Measurements from ENCODE around the gene MRPL55. TPM values are rescaled to one million over a fixed set of nuclear protein-coding genes. Genes with fewer than 3 reads are reported as not detected.

MRPL55 gene
- total RNA-seq, 2 experiments from 2014 or later: 67.8 to 68.3 TPM

GRCh38 chr1:228139931-228140723 lies 31.0 kb upstream of the MRPL55 start, which contains the start of gene GUK1:
Gene GUK1, plus strand, starts transcription at chr1:228140279. Its CDS starts 24 bp downstream, at chr1:228140303.
- no peaks in the 10 kb centered on the region for H3K27me3 Mint-ChIP-seq
- ATAC-seq (peak; percentile 95), DNase-seq (peak; percentile 100)
- POLR2A ChIA-PET: interaction anchor here (0.5 to 5.7 kb wide), 5 partner anchors 13 to 318 kb away, joined by 3 to 59 read pairs (median 5); partner anchors contain the start of gene IBA57
- H3K9me3 Mint-ChIP-seq: no peaks in the 10 kb centered on the region
- intact Hi-C loops (cut with micrococcal nuclease): loop anchor here (1.0 kb wide), 1 partner anchor 26 kb away; no protein-coding TSS in a partner anchor
- TF ChIP-seq CTCF (IDR thresholded peaks at IDR 0.05): no peak
- H3K27ac Mint-ChIP-seq: peak within 1 kb of the TSS; percentile 99
- H3K4me3 Mint-ChIP-seq: peak within 1 kb of the TSS; percentile 99
- peaks cover 35% of the 10 kb centered on the region for H3K36me3 Mint-ChIP-seq (ENCODE audit: low read depth)
- H3K4me1 Mint-ChIP-seq (ENCODE audit: low read depth): peaks cover 42% of the 10 kb centered on the region
- CTCF ChIA-PET: interaction anchor here (1.3 to 7.4 kb wide), 2 partner anchors 9 to 26 kb away, joined by 4 to 44 read pairs; partner anchors contain the start of gene IBA57

GRCh38 chr1:228139406-228139930 lies 30.4 kb upstream of the MRPL55 start:
- H3K9me3 Mint-ChIP-seq: no peaks in the 10 kb centered on the region
- no peak for TF ChIP-seq CTCF (IDR thresholded peaks at IDR 0.05)
- intact Hi-C loops (cut with micrococcal nuclease): loop anchor here (1.0 kb wide), 1 partner anchor 27 kb away; no protein-coding TSS in a partner anchor

GRCh38 chr1:228136901-228137300 lies 27.8 kb upstream of the MRPL55 start:
- Mint-ChIP-seq H3K9me3 (no peaks in the 10 kb centered on the region), H3K27me3 (no peaks in the 10 kb centered on the region), H3K4me1 (ENCODE audit: low read depth) (peaks cover 13% of the 10 kb centered on the region), H3K4me3 (no peak overlapping the region), H3K36me3 (ENCODE audit: low read depth) (peaks cover 14% of the 10 kb centered on the region), H3K27ac (peak overlapping the region; percentile 35)
- DNase-seq (no peak), ATAC-seq (no peak)
- ChIA-PET POLR2A (interaction anchor here (0.6 to 0.8 kb wide), 3 partner anchors 12 to 278 kb away, joined by 3 read pairs; no protein-coding TSS in a partner anchor), CTCF (interaction anchor here (0.6 to 7.4 kb wide), 3 partner anchors 29 to 104 kb away, joined by 3 to 44 read pairs (median 3); partner anchors contain the start of gene IBA57)
- TF ChIP-seq CTCF (IDR thresholded peaks at IDR 0.05): no peak
- intact Hi-C loops (cut with micrococcal nuclease): no loop called here

More at GRCh38 chr1:228139406-228139930, 30.4 kb upstream of the MRPL55 start:
- peak overlapping the region; percentile 99 for H3K4me3 Mint-ChIP-seq
- DNase-seq (no peak), ATAC-seq (no peak)
- peaks cover 38% of the 10 kb centered on the region for H3K4me1 Mint-ChIP-seq (ENCODE audit: low read depth)
- no peaks in the 10 kb centered on the region for H3K27me3 Mint-ChIP-seq
- ChIA-PET POLR2A (interaction anchor here (1.4 to 5.7 kb wide), 2 partner anchors 25 to 55 kb away, joined by 3 to 59 read pairs; partner anchors contain the start of gene IBA57), CTCF (interaction anchor here (1.3 to 7.4 kb wide), 2 partner anchors 9 to 26 kb away, joined by 4 to 44 read pairs; partner anchors contain the start of gene IBA57)
- H3K36me3 Mint-ChIP-seq (ENCODE audit: low read depth): peaks cover 35% of the 10 kb centered on the region
- H3K27ac Mint-ChIP-seq: peak overlapping the region; percentile 99

GRCh38 chr1:228134591-228134990 lies 25.5 kb upstream of the MRPL55 start:
- Mint-ChIP-seq H3K27ac (no peak overlapping the region), H3K27me3 (peaks cover 4% of the 10 kb centered on the region), H3K4me3 (no peak overlapping the region), H3K4me1 (ENCODE audit: low read depth) (peaks cover 14% of the 10 kb centered on the region), H3K9me3 (no peaks in the 10 kb centered on the region), H3K36me3 (ENCODE audit: low read depth) (no peaks in the 10 kb centered on the region)
- ChIA-PET CTCF (interaction anchor here (1.3 to 1.5 kb wide), 2 partner anchors 31 to 380 kb away, joined by 4 read pairs; no protein-coding TSS in a partner anchor), POLR2A (interaction anchor here (1.7 kb wide), 1 partner anchor 35 kb away, joined by 3 read pairs; no protein-coding TSS in a partner anchor)
- no peak for DNase-seq
- intact Hi-C loops (cut with micrococcal nuclease): no loop called here
- TF ChIP-seq CTCF (IDR thresholded peaks at IDR 0.05): no peak
- ATAC-seq: no peak

All from activated CD8-positive, alpha-beta T cell treated with anti-CD3 and anti-CD28 coated beads for 36 hours (primary cell).